ENCODE results near the gene SLC45A1. TPM values are rescaled to one million over a fixed set of nuclear protein-coding genes. Genes with fewer than 3 reads are reported as not detected.
A peak's percentile ranks its signal among the peaks of the same experiment; 100 is the strongest.
"Not testable (repeated sequence)": the region's sequence is repeated elsewhere in the genome, so short reads cannot be mapped to it uniquely, and the experiment has no call there.

Gene SLC45A1
- total RNA-seq, result under 1 TPM; 0.32 to 0.44 TPM

DNA sequence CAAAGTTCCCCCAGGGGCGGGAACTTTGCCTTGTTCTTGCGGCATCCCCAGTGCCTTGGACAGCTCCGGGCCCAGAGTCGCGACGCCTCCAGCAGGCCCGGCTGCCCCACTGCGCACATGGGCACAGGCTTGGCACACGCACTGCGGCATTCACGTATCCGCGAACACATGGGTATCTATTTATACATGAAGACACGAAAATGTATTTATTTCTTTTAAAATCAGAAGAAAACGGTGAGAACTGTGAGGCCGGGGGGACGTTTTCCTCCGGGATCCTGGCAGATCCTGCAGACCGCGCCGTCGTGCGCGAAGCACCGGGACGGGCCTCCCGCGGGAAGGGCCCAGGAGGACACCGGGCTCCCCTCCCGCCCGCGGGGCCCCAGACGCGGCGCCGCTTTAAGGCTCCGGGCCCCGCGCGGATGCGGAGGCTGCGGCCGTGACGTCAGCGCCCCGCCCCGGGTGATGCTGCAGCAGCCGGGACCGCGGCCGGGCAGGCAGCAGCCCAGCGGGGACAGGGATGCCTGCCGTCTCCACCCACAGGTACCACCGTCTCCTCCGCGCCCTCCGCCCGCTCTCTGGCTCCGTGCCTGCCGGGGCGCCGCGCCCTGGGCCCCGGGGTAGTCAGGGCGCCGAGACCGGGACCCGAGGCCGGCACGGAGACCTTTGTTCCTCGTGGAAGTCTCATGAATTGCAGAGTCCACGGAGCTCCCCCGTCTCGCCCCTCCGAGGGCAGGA lies at the start of gene SLC45A1:
SLC45A1 (plus strand) TSS at position 468 of the 735 bp plus-strand sequence. CDS start 6,216 bp downstream, outside the sequence.
- Mint-ChIP-seq H3K36me3 (ENCODE audit: low read depth) (no peaks in the 10 kb centered on the region), H3K27ac (no peak within 1 kb of the TSS), H3K4me3 (peak within 1 kb of the TSS; percentile 63), H3K9me3 (peaks cover 3% of the 10 kb centered on the region), H3K27me3 (peaks cover 28% of the 10 kb centered on the region), H3K4me1 (peaks cover 18% of the 10 kb centered on the region)
- POLR2A ChIA-PET, result interaction anchor here (0.5 kb wide), 1 partner anchor 465 kb away, joined by 3 read pairs; the partner anchor contains the start of gene UTS2
- CTCF ChIA-PET, result interaction anchor here (0.6 to 1.6 kb wide), 4 partner anchors 11 to 343 kb away, joined by 3 to 5 read pairs (median 4); no protein-coding TSS in a partner anchor
- peak; percentile 75 for DNase-seq

DNA sequence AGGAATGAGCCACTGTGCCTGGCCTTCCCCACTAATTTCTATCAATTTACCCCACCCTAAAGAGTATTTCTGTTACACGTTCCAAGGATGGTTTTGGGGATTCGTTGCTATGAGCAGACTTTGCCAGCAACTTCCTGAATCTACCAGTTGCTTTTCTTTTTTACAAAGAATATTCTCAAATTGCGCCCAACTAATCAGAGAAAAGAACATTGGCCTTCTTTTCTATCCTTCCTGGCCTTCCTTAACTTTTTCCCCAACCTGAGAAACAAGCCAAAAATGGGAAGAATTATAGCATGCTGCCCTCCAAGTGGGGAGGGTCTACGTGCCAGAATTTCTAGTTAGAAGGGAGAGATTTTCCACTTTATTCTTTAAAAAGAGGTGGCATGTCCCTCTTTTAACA lies 44.9 kb upstream of the SLC45A1 start:
- H3K4me3 Mint-ChIP-seq, result no peak overlapping the region
- DNase-seq, result no peak
- ChIA-PET CTCF (interaction anchor here (0.6 to 1.2 kb wide), 3 partner anchors 10 to 125 kb away, joined by 3 read pairs; no protein-coding TSS in a partner anchor), POLR2A (no interaction called here)
- peaks cover 5% of the 10 kb centered on the region for H3K9me3 Mint-ChIP-seq
- H3K27me3 Mint-ChIP-seq, result peaks cover 11% of the 10 kb centered on the region
- no peaks in the 10 kb centered on the region for H3K36me3 Mint-ChIP-seq (ENCODE audit: low read depth)
- H3K27ac Mint-ChIP-seq, result no peak overlapping the region
- peaks cover 4% of the 10 kb centered on the region for H3K4me1 Mint-ChIP-seq

DNA sequence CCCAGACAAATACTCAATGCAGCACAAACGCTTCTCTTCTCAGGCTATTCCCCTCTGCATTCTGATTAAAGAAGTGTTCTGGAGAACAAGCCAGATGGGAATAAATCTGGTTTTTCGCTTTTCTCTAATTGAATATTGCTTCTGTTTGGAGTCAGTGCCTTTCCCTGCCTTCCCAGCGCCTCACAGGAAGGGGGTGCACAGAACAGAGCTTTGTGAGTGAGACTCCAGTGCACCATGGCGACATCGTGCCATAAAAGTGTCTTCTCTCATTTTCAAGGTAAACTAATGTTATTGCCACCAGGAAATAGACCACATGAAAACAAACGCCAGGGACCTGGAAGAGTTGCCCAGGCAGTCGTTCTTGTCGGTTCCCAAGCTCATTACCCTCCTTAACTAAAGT lies 43.6 kb upstream of the SLC45A1 start:
- no peaks in the 10 kb centered on the region for H3K36me3 Mint-ChIP-seq (ENCODE audit: low read depth)
- CTCF ChIA-PET, result interaction anchor here (1.2 kb wide), 1 partner anchor 36 kb away, joined by 3 read pairs; no protein-coding TSS in a partner anchor

GRCh38 chr1:8276173-8276914 lies 41.6 kb upstream of the SLC45A1 start:
- DNase-seq, result no peak
- CTCF ChIA-PET, result interaction anchor here (0.6 to 0.8 kb wide), 2 partner anchors 13 to 187 kb away, joined by 3 read pairs; no protein-coding TSS in a partner anchor
- peaks cover 4% of the 10 kb centered on the region for H3K4me1 Mint-ChIP-seq

More for the DNA sequence above, 43.6 kb upstream of the SLC45A1 start:
- DNase-seq, result no peak
- Mint-ChIP-seq H3K4me3 (no peak overlapping the region), H3K9me3 (peaks cover 5% of the 10 kb centered on the region), H3K27ac (no peak overlapping the region), H3K27me3 (peaks cover 10% of the 10 kb centered on the region), H3K4me1 (peaks cover 4% of the 10 kb centered on the region)
- POLR2A ChIA-PET, result interaction anchor here (0.6 kb wide), 1 partner anchor 27 kb away, joined by 7 read pairs; no protein-coding TSS in a partner anchor

GRCh38 chr1:8276932-8277331 lies 41.0 kb upstream of the SLC45A1 start:
- no peak for DNase-seq
- H3K9me3 Mint-ChIP-seq, result peaks cover 6% of the 10 kb centered on the region
- H3K27ac Mint-ChIP-seq, result no peak overlapping the region
- peaks cover 13% of the 10 kb centered on the region for H3K27me3 Mint-ChIP-seq
- H3K36me3 Mint-ChIP-seq (ENCODE audit: low read depth), result no peaks in the 10 kb centered on the region
- ChIA-PET CTCF (interaction anchor here (0.6 kb wide), 1 partner anchor 13 kb away, joined by 3 read pairs; no protein-coding TSS in a partner anchor), POLR2A (no interaction called here)
- peaks cover 4% of the 10 kb centered on the region for H3K4me1 Mint-ChIP-seq
- no peak overlapping the region for H3K4me3 Mint-ChIP-seq

More at GRCh38 chr1:8276173-8276914, 41.6 kb upstream of the SLC45A1 start:
- no peaks in the 10 kb centered on the region for H3K36me3 Mint-ChIP-seq (ENCODE audit: low read depth)
- POLR2A ChIA-PET, result no interaction called here
- peaks cover 9% of the 10 kb centered on the region for H3K27me3 Mint-ChIP-seq
- no peak overlapping the region for H3K4me3 Mint-ChIP-seq
- H3K9me3 Mint-ChIP-seq, result peaks cover 6% of the 10 kb centered on the region
- H3K27ac Mint-ChIP-seq, result no peak overlapping the region

- H3K27ac Mint-ChIP-seq; POLR2A ChIA-PET; CTCF ChIA-PET; H3K9me3 Mint-ChIP-seq; H3K4me3 Mint-ChIP-seq; DNase-seq; H3K4me1 Mint-ChIP-seq; H3K36me3 Mint-ChIP-seq (ENCODE audit: low read depth): not testable (repeated sequence)
- H3K27me3 Mint-ChIP-seq, result peaks cover 21% of the 10 kb centered on the region
Measured at GRCh38 chr1:8278677-8279076, 39.2 kb upstream of the SLC45A1 start.

- DNase-seq, result no peak
- ChIA-PET CTCF (no interaction called here), POLR2A (no interaction called here)
- Mint-ChIP-seq H3K27me3 (peaks cover 23% of the 10 kb centered on the region), H3K9me3 (peaks cover 3% of the 10 kb centered on the region), H3K4me1 (peaks cover under 1% of the 10 kb centered on the region), H3K27ac (no peak overlapping the region), H3K36me3 (ENCODE audit: low read depth) (no peaks in the 10 kb centered on the region), H3K4me3 (no peak overlapping the region)
Measured at GRCh38 chr1:8281843-8282509, 35.9 kb upstream of the SLC45A1 start.

DNA sequence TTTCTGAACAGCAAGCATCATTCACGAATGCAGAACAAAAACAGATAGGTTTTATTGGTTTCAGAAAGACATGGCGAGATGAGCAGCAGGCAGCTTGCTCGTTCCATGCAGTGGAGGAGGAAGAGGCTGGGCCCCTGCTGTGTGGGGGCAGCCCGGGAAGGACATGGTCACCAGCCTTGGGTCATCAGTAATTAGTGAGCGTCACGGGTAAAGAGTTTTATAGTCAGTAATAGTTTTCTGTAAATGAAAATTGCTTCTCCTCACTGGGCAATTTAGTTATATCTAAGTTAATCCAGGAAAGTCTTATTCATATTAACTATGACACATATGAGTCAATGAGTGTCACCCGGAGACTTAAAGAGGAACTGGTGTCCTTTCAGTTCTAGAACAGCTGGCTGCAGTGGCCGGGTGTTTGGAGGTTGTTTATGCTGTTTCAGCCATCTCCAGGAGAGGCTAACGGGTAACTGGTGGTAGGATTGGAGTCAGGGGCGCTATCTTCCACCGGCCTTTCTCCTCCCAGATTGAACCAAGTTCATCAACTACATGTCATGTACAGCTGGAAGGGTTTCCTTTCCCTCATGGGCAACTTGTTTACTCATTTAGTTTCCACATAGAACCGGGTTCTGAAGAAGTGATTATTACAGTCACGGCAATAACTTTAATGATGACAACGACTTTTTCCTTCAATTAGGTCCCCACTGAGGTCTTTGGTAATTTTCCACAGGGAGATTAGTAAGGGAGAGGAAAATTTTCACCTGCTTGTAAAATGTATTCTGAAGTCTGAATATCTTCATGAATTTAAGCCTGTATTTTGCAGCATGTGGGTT lies 34.6 kb upstream of the SLC45A1 start:
- CTCF ChIA-PET, result no interaction called here
- no peaks in the 10 kb centered on the region for H3K36me3 Mint-ChIP-seq (ENCODE audit: low read depth)
- no peaks in the 10 kb centered on the region for H3K4me1 Mint-ChIP-seq
- DNase-seq, result no peak
- H3K4me3 Mint-ChIP-seq, result no peak overlapping the region
- peaks cover 2% of the 10 kb centered on the region for H3K9me3 Mint-ChIP-seq
- H3K27me3 Mint-ChIP-seq, result peaks cover 23% of the 10 kb centered on the region
- POLR2A ChIA-PET, result no interaction called here
- no peak overlapping the region for H3K27ac Mint-ChIP-seq

DNA sequence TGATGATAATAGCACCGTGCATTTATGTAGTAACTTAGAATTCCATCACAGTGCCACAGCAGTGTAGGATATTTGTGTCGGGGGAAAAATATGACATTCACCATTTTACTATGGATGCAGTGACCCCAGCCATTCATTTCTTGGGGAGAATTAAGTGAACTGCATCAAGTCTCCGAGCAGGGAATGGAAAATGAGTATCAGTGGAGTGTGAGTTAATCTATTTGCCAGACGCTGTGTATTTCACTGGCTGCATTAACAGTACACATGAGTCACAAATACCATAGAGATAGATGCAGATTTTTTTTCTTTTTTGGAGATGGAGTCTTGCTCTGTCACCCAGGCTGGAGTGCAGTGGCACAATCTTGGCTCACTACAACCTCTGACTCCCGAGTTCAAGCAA lies 33.8 kb upstream of the SLC45A1 start:
- ChIA-PET POLR2A (no interaction called here), CTCF (no interaction called here)
- DNase-seq, result no peak
- peaks cover 2% of the 10 kb centered on the region for H3K9me3 Mint-ChIP-seq
- no peak overlapping the region for H3K4me3 Mint-ChIP-seq
- peaks cover 23% of the 10 kb centered on the region for H3K27me3 Mint-ChIP-seq
- H3K27ac Mint-ChIP-seq, result no peak overlapping the region
- no peaks in the 10 kb centered on the region for H3K36me3 Mint-ChIP-seq (ENCODE audit: low read depth)
- H3K4me1 Mint-ChIP-seq, result no peaks in the 10 kb centered on the region

GRCh38 chr1:8285103-8285502 lies 32.8 kb upstream of the SLC45A1 start:
- ChIA-PET POLR2A (no interaction called here), CTCF (no interaction called here)
- no peak overlapping the region for H3K27ac Mint-ChIP-seq
- H3K4me1 Mint-ChIP-seq, result no peaks in the 10 kb centered on the region
- no peaks in the 10 kb centered on the region for H3K36me3 Mint-ChIP-seq (ENCODE audit: low read depth)
- no peak overlapping the region for H3K4me3 Mint-ChIP-seq
- H3K9me3 Mint-ChIP-seq, result peaks cover 2% of the 10 kb centered on the region
- H3K27me3 Mint-ChIP-seq, result peaks cover 23% of the 10 kb centered on the region
- no peak for DNase-seq

- Mint-ChIP-seq H3K9me3 (peaks cover 2% of the 10 kb centered on the region), H3K27me3 (peaks cover 22% of the 10 kb centered on the region)
- CTCF ChIA-PET, result interaction anchor here (0.6 kb wide), 1 partner anchor 1942 kb away, joined by 3 read pairs; no protein-coding TSS in a partner anchor
Measured at GRCh38 chr1:8285965-8286364, 31.9 kb upstream of the SLC45A1 start.

DNA sequence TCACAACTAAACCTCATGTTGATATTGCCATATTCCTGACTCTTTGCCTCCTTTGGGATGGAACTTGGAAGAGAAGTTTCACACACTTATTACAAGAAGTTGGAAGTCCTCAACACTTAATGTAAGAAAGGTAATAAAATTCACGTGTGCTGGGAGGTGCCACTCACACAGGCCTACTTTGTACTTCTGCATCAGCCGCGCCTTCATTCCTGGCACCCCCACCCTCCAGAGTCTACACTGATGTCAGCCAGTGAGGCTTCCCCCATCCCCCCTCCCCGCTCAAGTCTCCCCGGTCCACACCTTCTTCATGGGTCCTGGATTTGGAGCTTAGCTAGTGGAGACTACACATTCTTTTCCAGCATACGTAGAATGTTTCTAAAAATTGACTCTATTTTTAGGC lies 24.8 kb upstream of the SLC45A1 start:
- DNase-seq, result no peak
- Mint-ChIP-seq H3K4me1 (no peaks in the 10 kb centered on the region), H3K9me3 (no peaks in the 10 kb centered on the region), H3K27ac (no peak overlapping the region), H3K36me3 (ENCODE audit: low read depth) (no peaks in the 10 kb centered on the region), H3K27me3 (peaks cover 2% of the 10 kb centered on the region), H3K4me3 (no peak overlapping the region)
- ChIA-PET POLR2A (no interaction called here), CTCF (no interaction called here)

More at GRCh38 chr1:8285965-8286364, 31.9 kb upstream of the SLC45A1 start:
- no peak for DNase-seq
- POLR2A ChIA-PET, result no interaction called here
- no peak overlapping the region for H3K27ac Mint-ChIP-seq
- no peak overlapping the region for H3K4me3 Mint-ChIP-seq
- H3K36me3 Mint-ChIP-seq (ENCODE audit: low read depth), result no peaks in the 10 kb centered on the region
- H3K4me1 Mint-ChIP-seq, result no peaks in the 10 kb centered on the region
